Fibroblast of lung (primary cell): ENCODE results near the gene CBLL1. TPM values are rescaled to one million over a fixed set of nuclear protein-coding genes. Genes with fewer than 3 reads are reported as not detected.
A peak's percentile ranks its signal among the peaks of the same experiment; 100 is the strongest.

ENCODE experiments used
- DNase-seq, 2 donors: peaks; one replicate each; pipeline versions ENCODE4 v3.0.0 to v3.0.0-alpha.2; 2010; ENCODE audit warnings: low read depth in 2 of 2
- H2AFZ ChIP-seq: 2 replicates; pipeline ENCODE4 v1.5.1; 2012; ENCODE audit warnings: low read length, control low read depth, inconsistent platforms
- H3K27ac ChIP-seq: 2 replicates; pipeline ENCODE4 v1.5.1; 2011; ENCODE audit warnings: low read length, control low read depth; ENCODE audit not compliant: insufficient read depth
- H3K27me3 ChIP-seq: 2 replicates; pipeline ENCODE4 v1.5.1; 2011; ENCODE audit warnings: mild to moderate bottlenecking, low read length; ENCODE audit not compliant: control insufficient read depth, insufficient read depth
- H3K36me3 ChIP-seq: 2 replicates; pipeline ENCODE4 v1.5.1; 2011; ENCODE audit warnings: low read length; ENCODE audit not compliant: control insufficient read depth, insufficient read depth
- H3K4me1 ChIP-seq: 2 replicates; pipeline ENCODE4 v1.5.1; 2011; ENCODE audit warnings: low read length; ENCODE audit not compliant: control insufficient read depth, insufficient read depth; ENCODE audit errors: extremely low read depth
- H3K4me2 ChIP-seq: 2 replicates; pipeline ENCODE4 v1.5.1; 2011; ENCODE audit warnings: low read length, control low read depth; ENCODE audit not compliant: insufficient read depth; ENCODE audit errors: extremely low read depth
- H3K4me3 ChIP-seq, 4 experiments: fragments of 200-600 bp in 1 of 4; sonication (generic) in 1 of 4; replicated peaks in 1 of 4; 2 replicates each; pipeline ENCODE4 v1.5.1; 2011 to 2016; ENCODE audit warnings: low read length in 4 of 4, low read depth in 3 of 4, mild to moderate bottlenecking in 3 of 4, control low read depth in 2 of 4, inconsistent platforms in 1 of 4, mixed read lengths in 1 of 4; ENCODE audit not compliant: insufficient read depth in 1 of 4; ENCODE audit errors: control extremely low read depth in 1 of 4
- H3K79me2 ChIP-seq: 2 replicates; pipeline ENCODE4 v1.5.1; 2012; ENCODE audit warnings: mild to moderate bottlenecking, low read length, inconsistent platforms; ENCODE audit not compliant: control insufficient read depth, insufficient read depth
- H3K9ac ChIP-seq: 2 replicates; pipeline ENCODE4 v1.5.1; 2011; ENCODE audit warnings: mild to moderate bottlenecking, low read length, control low read depth; ENCODE audit not compliant: insufficient read depth
- H3K9me3 ChIP-seq: 2 replicates; pipeline ENCODE4 v1.5.1; 2012; ENCODE audit warnings: low read depth, low read length; ENCODE audit not compliant: control insufficient read depth, insufficient read depth
- H4K20me1 ChIP-seq: 2 replicates; pipeline ENCODE4 v1.5.1; 2011; ENCODE audit warnings: low read length; ENCODE audit not compliant: control insufficient read depth, insufficient read depth; ENCODE audit errors: extremely low read depth
- CTCF ChIP-seq, 2 donors: IDR thresholded peaks in 1 of 2; conservative IDR thresholded peaks in 1 of 2; 1 replicate in 1 of 2; 2 replicates in 1 of 2; pipeline ENCODE4 v1.5.1; 2011 to 2012; ENCODE audit warnings: low read length in 2 of 2, control low read depth in 1 of 2, inconsistent platforms in 1 of 2, low read depth in 1 of 2, mild to moderate bottlenecking in 1 of 2
- EZH2 ChIP-seq: IDR thresholded peaks from 2 replicates; pipeline ENCODE4 v1.5.1; 2012; ENCODE audit warnings: low read length, control low read depth, mild to moderate bottlenecking; ENCODE audit errors: missing control alignments
- polyA plus RNA-seq, 2 donors: library from polyadenylated mRNA; depleted of rRNA in 1 of 2; stranded (reverse) in 1 of 2; unstranded in 1 of 2; fragments of >200 nt; gene quantifications; 2 replicates each; pipeline ENCODE4 v1.2.1, GENCODE V29; 2011 to 2012; ENCODE audit warnings: missing spikeins in 1 of 2
- total RNA-seq: library from RNA; depleted of rRNA; stranded (reverse); fragments of >200 nt; gene quantifications from 2 replicates; pipeline ENCODE4 v1.2.1, GENCODE V29; 2014

Gene CBLL1
- total and polyA plus RNA-seq, 2 donors (not counting 1 experiment from before 2014, with no cell fraction given): 17.5 to 20.1 TPM

GRCh38 chr7:107715531-107715930 lies 28.4 kb upstream of the CBLL1 start:
- H3K9me3 ChIP-seq: no peaks in the 10 kb centered on the region
- peak in 1 of 2 donors; percentile 64 for DNase-seq
- no peaks in the 10 kb centered on the region for H4K20me1 ChIP-seq
- H3K27ac ChIP-seq: no peak overlapping the region
- H3K4me1 ChIP-seq: peaks cover 3% of the 10 kb centered on the region
- no peak overlapping the region for H3K4me2 ChIP-seq
- H3K79me2 ChIP-seq: no peaks in the 10 kb centered on the region
- TF ChIP-seq EZH2: no peak
- TF ChIP-seq CTCF (conservative IDR thresholded peaks at IDR 0.05 in 1 of 2, IDR thresholded peaks at IDR 0.05 in 1 of 2; ENCODE audit: low read depth in 1 of 2, low read length in 2 of 2): no peak
- H3K4me3 ChIP-seq: no peak overlapping the region
- no peak overlapping the region for H3K9ac ChIP-seq
- no peak overlapping the region for H2AFZ ChIP-seq
- H3K36me3 ChIP-seq: no peaks in the 10 kb centered on the region
- H3K27me3 ChIP-seq: no peaks in the 10 kb centered on the region

GRCh38 chr7:107718456-107719193 lies 25.3 kb upstream of the CBLL1 start:
- Histone ChIP-seq H3K4me2 (no peak overlapping the region), H3K4me1 (peaks cover 3% of the 10 kb centered on the region), H3K27me3 (no peaks in the 10 kb centered on the region), H3K9ac (no peak overlapping the region), H3K4me3 (no peak overlapping the region), H3K9me3 (no peaks in the 10 kb centered on the region), H4K20me1 (no peaks in the 10 kb centered on the region), H3K79me2 (no peaks in the 10 kb centered on the region), H3K27ac (no peak overlapping the region), H2AFZ (no peak overlapping the region), H3K36me3 (no peaks in the 10 kb centered on the region)
- DNase-seq: no peak
- TF ChIP-seq EZH2 (no peak), CTCF (conservative IDR thresholded peaks at IDR 0.05 in 1 of 2, IDR thresholded peaks at IDR 0.05 in 1 of 2; ENCODE audit: low read depth in 1 of 2, low read length in 2 of 2) (no peak)

DNA sequence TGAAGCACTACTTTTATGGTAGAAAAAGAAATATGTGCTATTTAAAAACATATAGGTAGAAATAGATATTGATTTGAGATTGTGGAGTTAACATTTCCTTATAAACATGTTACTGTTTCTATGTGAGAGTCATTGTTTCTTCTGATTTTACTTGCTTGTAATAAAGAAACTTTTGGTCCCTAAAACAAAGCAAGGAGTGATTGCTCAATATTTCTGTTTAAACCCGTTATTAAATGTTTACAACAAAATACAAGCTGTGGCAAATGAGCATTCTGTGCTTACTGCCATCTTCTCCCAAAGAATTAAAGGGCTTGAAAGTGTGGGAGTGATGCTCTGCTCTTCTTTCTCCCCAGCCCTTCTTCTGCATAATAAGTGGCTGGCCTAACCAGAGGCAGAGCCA lies 22.7 kb upstream of the CBLL1 start:
- Histone ChIP-seq H2AFZ (no peak overlapping the region), H3K9me3 (no peaks in the 10 kb centered on the region), H3K9ac (no peak overlapping the region), H3K36me3 (no peaks in the 10 kb centered on the region), H3K79me2 (no peaks in the 10 kb centered on the region), H3K4me3 (no peak overlapping the region), H3K4me1 (no peaks in the 10 kb centered on the region), H3K27me3 (no peaks in the 10 kb centered on the region), H3K4me2 (no peak overlapping the region), H4K20me1 (no peaks in the 10 kb centered on the region), H3K27ac (no peak overlapping the region)
- TF ChIP-seq CTCF (conservative IDR thresholded peaks at IDR 0.05 in 1 of 2, IDR thresholded peaks at IDR 0.05 in 1 of 2; ENCODE audit: low read depth in 1 of 2, low read length in 2 of 2) (no peak), EZH2 (no peak)
- no peak for DNase-seq
